MM.1S (cell line): ENCODE measurements around the gene ZFPM1.
A peak's percentile ranks its signal among the peaks of the same experiment; 100 is the strongest.

Experiments
- DNase-seq: peaks from one replicate; pipeline ENCODE4 v3.0.0-alpha.2; 2015
- H2AFZ ChIP-seq: fragments of 300-600 bp; sonication (generic); 2 replicates; pipeline ENCODE4 v1.6.0; 2016; ENCODE audit warnings: antibody characterized with exemption, low read length
- H3F3A ChIP-seq: fragments of 300-600 bp; sonication (generic); 2 replicates; pipeline ENCODE4 v1.6.1; 2016; ENCODE audit warnings: mild to moderate bottlenecking, antibody characterized with exemption, low read length, moderate library complexity, mixed read lengths; ENCODE audit not compliant: insufficient read depth
- H3K27ac ChIP-seq: fragments of 300-600 bp; sonication (generic); 2 replicates; pipeline ENCODE4 v1.5.1; 2016; ENCODE audit warnings: mild to moderate bottlenecking, low read length
- H3K27me3 ChIP-seq: fragments of 300-600 bp; sonication (generic); replicated peaks from 2 replicates; pipeline ENCODE4 v1.6.0; 2016; ENCODE audit warnings: low read length; ENCODE audit not compliant: insufficient read depth
- H3K36me3 ChIP-seq: fragments of 300-600 bp; sonication (generic); replicated peaks from 2 replicates; pipeline ENCODE4 v1.6.1; 2016; ENCODE audit warnings: mild to moderate bottlenecking, low read length, mixed read lengths; ENCODE audit not compliant: insufficient read depth
- H3K4me1 ChIP-seq: fragments of 300-600 bp; sonication (generic); 2 replicates; pipeline ENCODE4 v1.6.1; 2016; ENCODE audit warnings: low read length, mixed read lengths
- H3K4me2 ChIP-seq: fragments of 300-600 bp; sonication (generic); 2 replicates; pipeline ENCODE4 v1.6.0; 2016; ENCODE audit warnings: low read depth, low read length
- H3K4me3 ChIP-seq: fragments of 300-600 bp; sonication (generic); 2 replicates; pipeline ENCODE4 v1.5.1; 2016; ENCODE audit warnings: low read length, mixed read lengths
- H3K79me2 ChIP-seq: fragments of 300-600 bp; sonication (generic); 2 replicates; pipeline ENCODE4 v1.6.1; 2016; ENCODE audit warnings: mixed run types, low read length, mixed read lengths
- H3K9ac ChIP-seq: fragments of 300-600 bp; sonication (generic); 2 replicates; pipeline ENCODE4 v1.6.1; 2016; ENCODE audit warnings: low read length, mixed read lengths
- H3K9me2 ChIP-seq: fragments of 300-600 bp; sonication (generic); replicated peaks from 2 replicates; pipeline ENCODE4 v1.6.1; 2016; ENCODE audit warnings: mild to moderate bottlenecking, low read length, mixed read lengths; ENCODE audit not compliant: insufficient read depth
- H3K9me3 ChIP-seq: fragments of 300-600 bp; sonication (generic); replicated peaks from 2 replicates; pipeline ENCODE4 v1.6.1; 2016; ENCODE audit warnings: mild to moderate bottlenecking, low read length, mixed read lengths; ENCODE audit not compliant: insufficient read depth
- H4K20me1 ChIP-seq: fragments of 300-600 bp; sonication (generic); 2 replicates; pipeline ENCODE4 v1.6.1; 2016; ENCODE audit warnings: mild to moderate bottlenecking, low read length, moderate library complexity, mixed read lengths; ENCODE audit not compliant: insufficient read depth
- CTCF ChIP-seq: fragments of 300-600 bp; sonication (generic); IDR thresholded peaks from 2 replicates; pipeline ENCODE4 v1.5.1; 2016; ENCODE audit warnings: antibody characterized with exemption, low read length, mixed read lengths
- EZH2 ChIP-seq: fragments of 300-600 bp; sonication (generic); optimal IDR thresholded peaks from 2 replicates; pipeline ENCODE3; 2017; ENCODE audit warnings: low read depth, mild to moderate bottlenecking, antibody characterized with exemption, low read length, mixed read lengths
- EZH2phosphoT487 ChIP-seq: fragments of 300-600 bp; sonication (generic); IDR thresholded peaks from 2 replicates; pipeline ENCODE4 v1.6.1; 2018; ENCODE audit warnings: antibody characterized with exemption, low read length

Gene ZFPM1

DNA sequence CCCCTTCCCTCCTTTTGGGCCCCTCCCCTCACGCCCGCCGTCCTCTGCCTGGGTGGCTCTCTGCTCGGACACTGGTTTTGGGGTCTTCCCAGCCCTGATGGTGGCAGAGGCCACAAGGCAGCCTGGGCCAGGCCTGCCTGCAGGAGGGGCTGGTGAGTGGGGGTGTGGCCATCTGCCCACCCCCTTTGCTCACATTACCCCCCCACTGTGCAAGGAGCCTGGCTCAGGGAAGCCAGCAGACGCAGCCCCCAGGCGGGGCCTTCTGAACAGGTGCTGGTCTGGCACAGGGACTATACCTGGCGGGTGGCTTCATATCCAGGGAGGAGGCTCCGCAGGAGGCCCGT is 10.7 kb upstream of the ZFPM1 start:
- H3K36me3 ChIP-seq: no peaks in the 10 kb centered on the region
- H3K9me2 ChIP-seq: no peaks in the 10 kb centered on the region
- DNase-seq: no peak
- no peak overlapping the region for H3K9ac ChIP-seq
- H3K4me2 ChIP-seq: no peak overlapping the region
- H3F3A ChIP-seq: no peaks in the 10 kb centered on the region
- TF ChIP-seq EZH2phosphoT487 (no peak), CTCF (no peak), EZH2 (no peak)
- no peak overlapping the region for H3K4me3 ChIP-seq
- no peak overlapping the region for H3K27ac ChIP-seq
- no peaks in the 10 kb centered on the region for H3K9me3 ChIP-seq
- H3K79me2 ChIP-seq: no peaks in the 10 kb centered on the region
- no peak overlapping the region for H2AFZ ChIP-seq
- peaks cover 63% of the 10 kb centered on the region for H3K27me3 ChIP-seq
- no peaks in the 10 kb centered on the region for H3K4me1 ChIP-seq
- no peaks in the 10 kb centered on the region for H4K20me1 ChIP-seq

GRCh38 chr16:88442727-88443576 is 10.1 kb upstream of the ZFPM1 start:
- TF ChIP-seq CTCF (peak; percentile 66), EZH2 (no peak)
- peak; percentile 50 for DNase-seq

GRCh38 chr16:88444826-88445582 is 8.1 kb upstream of the ZFPM1 start:
- Histone ChIP-seq H3K4me3 (no peak overlapping the region), H3F3A (no peaks in the 10 kb centered on the region), H3K4me2 (no peak overlapping the region), H3K9ac (no peak overlapping the region), H3K9me2 (no peaks in the 10 kb centered on the region), H3K27me3 (peaks cover 50% of the 10 kb centered on the region), H3K4me1 (no peaks in the 10 kb centered on the region), H2AFZ (no peak overlapping the region), H3K9me3 (no peaks in the 10 kb centered on the region), H3K27ac (no peak overlapping the region), H3K36me3 (no peaks in the 10 kb centered on the region), H4K20me1 (no peaks in the 10 kb centered on the region), H3K79me2 (no peaks in the 10 kb centered on the region)
- TF ChIP-seq CTCF (no peak), EZH2 (no peak)
- DNase-seq: no peak

More at GRCh38 chr16:88442727-88443576, 10.1 kb upstream of the ZFPM1 start:
- Histone ChIP-seq H3K4me1 (no peaks in the 10 kb centered on the region), H3K79me2 (no peaks in the 10 kb centered on the region), H3K36me3 (no peaks in the 10 kb centered on the region), H3K9ac (no peak overlapping the region), H3K9me3 (no peaks in the 10 kb centered on the region), H3K9me2 (no peaks in the 10 kb centered on the region), H3K27ac (no peak overlapping the region), H3K4me3 (no peak overlapping the region), H3K4me2 (no peak overlapping the region), H2AFZ (no peak overlapping the region), H3F3A (no peaks in the 10 kb centered on the region), H4K20me1 (no peaks in the 10 kb centered on the region), H3K27me3 (peaks cover 62% of the 10 kb centered on the region)
